K562 (cell line): ENCODE measurements around the gene UBN2. TPM values are rescaled to one million over a fixed set of nuclear protein-coding genes. Genes with fewer than 3 reads are reported as not detected.

Experiments used
- ATAC-seq: fragments of 200-7000 bp; cut with Tn5 transposase; 3 replicates; pipeline ENCODE4 v1.9.1; 2020; ENCODE audit warnings: moderate library complexity
- BruUV-seq: library from RNA; stranded (reverse); fragments of 400-500 nt; replicated peaks from 2 replicates; lab custom pipeline; 2021; lab: Mats Ljungman, UMichigan
- CTCF ChIA-PET: fragments of 300-600 bp; formaldehyde crosslinking; extraction: SDS; loops from one replicate; lab custom pipeline; 2021; ENCODE audit warnings: low intra/inter-chr PET ratio; lab: Yijun Ruan, JAX
- POLR2A ChIA-PET: fragments of 300-600, 350-650 bp; sonication (Branson Sonifier 250); formaldehyde crosslinking; extraction: SDS; loops from one replicate; lab custom pipeline; 2021; ENCODE audit warnings: antibody characterized with exemption, inconsistent platforms; lab: Yijun Ruan, JAX
- DNase-seq, 4 experiments: peaks; one replicate each; pipeline versions ENCODE4 v3.0.0 to v3.0.0-alpha.2; 2011 to 2018; ENCODE audit warnings: low spot score in 3 of 4, mixed read lengths in 3 of 4; ENCODE audit errors: extremely low read depth in 1 of 4
- FAIRE-seq: peaks from 2 replicates; lab custom pipeline; 2011; peaks lifted over from hg19 to GRCh38; lab: Jason Lieb, UNC
- H2AFZ ChIP-seq: 2 replicates; pipeline ENCODE4 v1.6.0; 2011; ENCODE audit warnings: low read depth, low read length, control low read depth, inconsistent platforms
- H3K27ac ChIP-seq: fragments of 200-600 bp; 3 replicates; pipeline ENCODE4 v1.8.0; 2011; ENCODE audit warnings: low read depth, mild to moderate bottlenecking, control low read depth, inconsistent platforms, low read length, moderate library complexity, mixed read lengths; ENCODE audit errors: extremely low read depth
- H3K27me3 ChIP-seq, 2 experiments: fragments of 300-600 bp in 1 of 2; 2 replicates in 1 of 2; 3 replicates in 1 of 2; pipeline versions ENCODE4 v1.6.0 to v1.8.0; 2011; ENCODE audit warnings: inconsistent platforms in 2 of 2, low read length in 2 of 2, mild to moderate bottlenecking in 1 of 2, mixed read lengths in 1 of 2, moderate library complexity in 1 of 2; ENCODE audit not compliant: control insufficient read depth in 2 of 2, insufficient read depth in 2 of 2
- H3K36me3 ChIP-seq: fragments of 300-600 bp; 3 replicates; pipeline ENCODE4 v1.8.0; 2011; ENCODE audit warnings: mild to moderate bottlenecking, low read length, inconsistent platforms; ENCODE audit not compliant: control insufficient read depth, insufficient read depth
- H3K4me1 ChIP-seq, 2 experiments: fragments of 200-600 bp in 1 of 2; replicated peaks in 1 of 2; 2 replicates in 1 of 2; 3 replicates in 1 of 2; pipeline versions ENCODE4 v1.5.1 to v1.8.0; 2011; ENCODE audit warnings: inconsistent platforms in 2 of 2, low read length in 2 of 2, mild to moderate bottlenecking in 1 of 2, mixed read lengths in 1 of 2, moderate library complexity in 1 of 2; ENCODE audit not compliant: control insufficient read depth in 2 of 2, insufficient read depth in 2 of 2
- H3K4me2 ChIP-seq: 2 replicates; pipeline ENCODE4 v1.6.1; 2011; ENCODE audit warnings: low read length, control low read depth, inconsistent platforms, mixed read lengths; ENCODE audit not compliant: insufficient read depth
- H3K4me3 ChIP-seq: fragments of 200-600 bp; sonication (generic), shearing (Covaris generic); 2 replicates; pipeline ENCODE4 v1.5.1; 2016; ENCODE audit warnings: control low read depth, inconsistent platforms
- H3K79me2 ChIP-seq: fragments of 200-600 bp; 3 replicates; pipeline ENCODE4 v1.8.0; 2011; ENCODE audit warnings: low read length, inconsistent platforms; ENCODE audit not compliant: control insufficient read depth, insufficient read depth
- H3K9ac ChIP-seq, 2 experiments: 2 replicates each; pipeline versions ENCODE4 v1.6.0 to v1.6.1; 2011; ENCODE audit warnings: low read depth in 2 of 2, low read length in 2 of 2, control low read depth in 1 of 2, inconsistent platforms in 1 of 2, mild to moderate bottlenecking in 1 of 2, mixed read lengths in 1 of 2; ENCODE audit not compliant: insufficient read depth in 1 of 2
- H3K9me1 ChIP-seq: one replicate; pipeline ENCODE4 v1.6.0; 2011; ENCODE audit warnings: inconsistent platforms, mild to moderate bottlenecking, low read length, moderate library complexity; ENCODE audit not compliant: control insufficient read depth, insufficient read depth
- H3K9me3 ChIP-seq: replicated peaks from 2 replicates; pipeline ENCODE4 v1.5.1; 2011; ENCODE audit warnings: low read depth, low read length, inconsistent platforms; ENCODE audit not compliant: control insufficient read depth, insufficient read depth
- H4K20me1 ChIP-seq: replicated peaks from 2 replicates; pipeline ENCODE4 v1.6.1; 2011; ENCODE audit warnings: low read length, inconsistent platforms, mixed read lengths; ENCODE audit not compliant: control insufficient read depth, insufficient read depth
- EP300 ChIP-seq: IDR thresholded peaks from 2 replicates; pipeline ENCODE4 v1.6.1; 2012; ENCODE audit warnings: low read length, improper control_type of control experiment
- GTF2E2 ChIP-seq: fragments of 200-800 bp; sonication (Bioruptor generic); IDR thresholded peaks from 2 replicates; pipeline ENCODE4 v1.6.1; 2016; ENCODE audit warnings: missing genetic modification characterization, missing compliant biosample characterization
- JUNB ChIP-seq: fragments of 450-650 bp; formaldehyde crosslinking; conservative IDR thresholded peaks from 2 replicates; pipeline ENCODE4 v1.4.0; 2020; ENCODE audit warnings: mild to moderate bottlenecking
- NFIC ChIP-seq: fragments of 450-650 bp; IDR thresholded peaks from 2 replicates; pipeline ENCODE4 v1.6.1; 2017; ENCODE audit warnings: mild to moderate bottlenecking, inconsistent platforms
- PPARD ChIP-seq: fragments of 250-450 bp; sonication (Bioruptor Pico); IDR thresholded peaks from 2 replicates; pipeline ENCODE4 v1.8.0; 2022; ENCODE audit warnings: inconsistent platforms, mild to moderate bottlenecking, moderate library complexity
- RBM25 ChIP-seq: fragments of 200-400 bp; formaldehyde crosslinking; IDR thresholded peaks from 2 replicates; pipeline ENCODE4 v1.6.1; 2018; ENCODE audit warnings: low read length, low read depth, moderate library complexity; ENCODE audit not compliant: severe bottlenecking
- STAG1 ChIP-seq: sonication (generic); formaldehyde crosslinking; IDR thresholded peaks from 2 replicates; pipeline ENCODE4 v1.5.0; 2020; ENCODE audit warnings: missing genetic modification reagents, borderline replicate concordance
- UBTF ChIP-seq, 2 experiments: IDR thresholded peaks; 2 replicates each; pipeline ENCODE4 v1.6.1; 2012; ENCODE audit warnings: improper control_type of control experiment in 2 of 2, low read depth in 2 of 2, low read length in 2 of 2, borderline replicate concordance in 1 of 2
- XRCC4 ChIP-seq: IDR thresholded peaks from one replicate; pipeline ENCODE4 v1.6.1; 2011; ENCODE audit not compliant: insufficient read depth, insufficient read length; ENCODE audit errors: extremely low read depth
- ZFX ChIP-seq: sonication (generic); formaldehyde crosslinking; IDR thresholded peaks from 2 replicates; pipeline ENCODE4 v1.8.0; 2022; ENCODE audit warnings: mild to moderate bottlenecking, missing genetic modification reagents, moderate library complexity
- ZNF121 ChIP-seq: sonication (generic); formaldehyde crosslinking; conservative IDR thresholded peaks from 2 replicates; pipeline ENCODE4 v1.8.0; 2022; ENCODE audit warnings: missing genetic modification reagents
- ZNF133 ChIP-seq: fragments of 250-450 bp; sonication (Bioruptor Pico); IDR thresholded peaks from 2 replicates; pipeline ENCODE4 v1.4.0; 2020; ENCODE audit warnings: mild to moderate bottlenecking
- ZNF134 ChIP-seq: fragments of 250-450 bp; sonication (Bioruptor Pico); conservative IDR thresholded peaks from 2 replicates; pipeline ENCODE4 v1.4.0; 2020
- ZNF449 ChIP-seq: fragments of 250-450 bp; sonication (Bioruptor Pico); IDR thresholded peaks from 2 replicates; pipeline ENCODE4 v1.8.0; 2022; ENCODE audit warnings: moderate library complexity, mild to moderate bottlenecking, inconsistent platforms
- WGBS: fragments of 100-300 bp; shearing (Covaris generic); methylation state at CpG from one replicate; pipeline ENCODE4 v1.1.6; 2016; ENCODE audit warnings: low coverage, mixed read lengths; ENCODE audit not compliant: insufficient coverage; ENCODE audit errors: missing lambda C conversion rate; 5-methylcytosine and 5-hydroxymethylcytosine counted together
- in situ Hi-C: fragments of 300-500 bp; cut with MboI; formaldehyde crosslinking; loops from 4 replicates; pipeline ENCODE4 v1.15.0; 2018; ENCODE audit warnings: inconsistent platforms, mixed read lengths
- intact Hi-C: fragments of 100-400 bp; cut with micrococcal nuclease; formaldehyde crosslinking; loops from 2 replicates; pipeline ENCODE4 v1.14.2; 2022
- polyA plus RNA-seq, 8 experiments: library from polyadenylated mRNA; depleted of rRNA in 4 of 8; stranded (reverse) in 5 of 8; unstranded in 3 of 8; fragments of >200 nt; fragmentation: Nextera tagmentation in 2 of 8; fragmentation: Illumina TruSeq in 1 of 8; extraction: Ambion mirVana in 2 of 8; extraction: Trizol in 1 of 8; gene quantifications; 2 replicates each; pipeline versions ENCODE4 v1.2.1 to v1.2.3, GENCODE V29; 2011 to 2014; ENCODE audit warnings: inconsistent platforms in 1 of 8, missing spikeins in 1 of 8
- total RNA-seq, 7 experiments: library from RNA; depleted of rRNA in 6 of 7; stranded (reverse); fragments of >200 nt in 6 of 7; fragmentation: Illumina TruSeq in 2 of 7; extraction: Trizol in 2 of 7; gene quantifications; 2 replicates each; pipeline versions ENCODE4 v1.2.1 to v1.2.3, GENCODE V29; 2011 to 2021; ENCODE audit warnings: low replicate concordance in 1 of 7

UBN2 gene
- total and polyA plus RNA-seq, 9 of the 15 experiments (the other 6 are each of a cell fraction or from before 2014, with no cell fraction given): 1.2 to 19.5 (median 9.9) TPM

GRCh38 chr7:139186146-139186545 lies 44.9 kb upstream of the UBN2 start:
- no peaks in the 10 kb centered on the region for H3K79me2 ChIP-seq
- no peak overlapping the region for H3K27ac ChIP-seq
- H4K20me1 ChIP-seq: no peaks in the 10 kb centered on the region
- POLR2A ChIA-PET: interaction anchor here (0.6 to 1.0 kb wide), 3 partner anchors 10 to 520 kb away, joined by 3 read pairs; no protein-coding TSS in a partner anchor
- peak; percentile 90 for TF ChIP-seq ZNF121 (CRISPR knock-in tag)
- no peak for TF ChIP-seq EP300
- TF ChIP-seq RBM25: peak; percentile 18
- no peak for TF ChIP-seq ZFX
- no peak overlapping the region for H3K4me2 ChIP-seq
- no peaks in the 10 kb centered on the region for H3K9me3 ChIP-seq
- H3K9ac ChIP-seq: no peak overlapping the region
- in situ Hi-C loops (no loop called here), intact Hi-C loops (loop anchor here (5.0 kb wide), 1 partner anchor 1701 kb away; no protein-coding TSS in a partner anchor)
- no peak overlapping the region for H2AFZ ChIP-seq
- H3K4me3 ChIP-seq: no peak overlapping the region
- H3K4me1 ChIP-seq: peaks cover 7 to 36% of the 10 kb centered on the region in 2 experiments; a peak in 4 of 5 replicates
- FAIRE-seq: no peak
- no TSS peak for BruUV-seq
- H3K27me3 ChIP-seq: no peaks in the 10 kb centered on the region
- no peaks in the 10 kb centered on the region for H3K9me1 ChIP-seq
- no peak for DNase-seq
- H3K36me3 ChIP-seq: no peaks in the 10 kb centered on the region
- 97% methylated on average over 2 of the region's 2 CpGs for WGBS
- ATAC-seq: no peak
- CTCF ChIA-PET: no interaction called here

- no peak for FAIRE-seq
- no peak overlapping the region for H3K4me3 ChIP-seq
- BruUV-seq: no TSS peak
- no peak for TF ChIP-seq XRCC4
- TF ChIP-seq ZNF134 (CRISPR knock-in tag): no peak
- TF ChIP-seq ZNF449 (CRISPR knock-in tag): no peak
- TF ChIP-seq STAG1: no peak
- TF ChIP-seq NFIC: no peak
- TF ChIP-seq ZNF133 (CRISPR knock-in tag): no peak
- TF ChIP-seq JUNB (CRISPR knock-in tag): no peak
- no peak for TF ChIP-seq GTF2E2 (tag)
- no peak for TF ChIP-seq PPARD
- TF ChIP-seq UBTF (IDR thresholded peaks at IDR 0.05; ENCODE audit: borderline replicate concordance in 1 of 2, low read depth in 2 of 2, low read length in 2 of 2): no peak
Measured at GRCh38 chr7:139189357-139189756, 41.7 kb upstream of the UBN2 start.

More at GRCh38 chr7:139189357-139189756, 41.7 kb upstream of the UBN2 start:
- H4K20me1 ChIP-seq: no peaks in the 10 kb centered on the region
- no peak overlapping the region for H3K4me2 ChIP-seq
- ChIA-PET POLR2A (interaction anchor here (1.0 kb wide), 1 partner anchor 8 kb away, joined by 4 read pairs; no protein-coding TSS in a partner anchor), CTCF (no interaction called here)
- in situ Hi-C loops: no loop called here
- intact Hi-C loops: loop anchor here (5.0 kb wide), 1 partner anchor 1698 kb away; no protein-coding TSS in a partner anchor
- H3K27ac ChIP-seq: no peak overlapping the region
- H3K27me3 ChIP-seq: no peaks in the 10 kb centered on the region
- H3K9me1 ChIP-seq: no peaks in the 10 kb centered on the region
- ATAC-seq: no peak
- DNase-seq: no peak
- H3K36me3 ChIP-seq: no peaks in the 10 kb centered on the region
- H3K4me1 ChIP-seq: peaks cover 4 to 5% of the 10 kb centered on the region in 2 experiments; a peak in 4 of 5 replicates
- H3K79me2 ChIP-seq: no peaks in the 10 kb centered on the region
- no peak overlapping the region for H3K9ac ChIP-seq
- no peak overlapping the region for H2AFZ ChIP-seq
- no peaks in the 10 kb centered on the region for H3K9me3 ChIP-seq
- WGBS: 56% methylated on average over 3 of the region's 3 CpGs
